HepG2 (cell line): ENCODE results near the gene FAM228A. TPM values are rescaled to one million over a fixed set of nuclear protein-coding genes. Genes with fewer than 3 reads are reported as not detected.

Source experiments
- CEBPG ChIP-seq: IDR thresholded peaks from 2 replicates; pipeline ENCODE4 v1.6.1; 2016
- CREM ChIP-seq, 2 experiments: sonication (generic) in 1 of 2; formaldehyde crosslinking in 1 of 2; IDR thresholded peaks; 2 replicates each; pipeline versions ENCODE4 v1.4.0 to v1.6.1; 2016 to 2020; ENCODE audit warnings: antibody characterized with exemption in 1 of 2, mild to moderate bottlenecking in 1 of 2, missing genetic modification reagents in 1 of 2
- EED ChIP-seq: sonication (generic); formaldehyde crosslinking; IDR thresholded peaks from 2 replicates; pipeline ENCODE4 v1.5.0; 2020; ENCODE audit warnings: mild to moderate bottlenecking, missing genetic modification reagents
- ETV5 ChIP-seq: IDR thresholded peaks from 2 replicates; pipeline ENCODE4 v1.6.1; 2018; ENCODE audit warnings: missing biosample characterization, missing genetic modification reagents, inconsistent platforms, borderline replicate concordance
- FOXP1 ChIP-seq, 2 experiments: fragments of 450-650 bp in 1 of 2; IDR thresholded peaks; 2 replicates each; pipeline ENCODE4 v1.6.1; 2017 to 2018; ENCODE audit warnings: antibody characterized with exemption in 1 of 2
- GATAD2A ChIP-seq: IDR thresholded peaks from 2 replicates; pipeline ENCODE4 v1.6.1; 2016
- HHEX ChIP-seq: IDR thresholded peaks from 2 replicates; pipeline ENCODE4 v1.6.1; 2016; ENCODE audit warnings: control low read depth
- MIER2 ChIP-seq: IDR thresholded peaks from 2 replicates; pipeline ENCODE4 v1.6.1; 2016; ENCODE audit warnings: missing biosample characterization, missing genetic modification reagents
- NFE2L2 ChIP-seq: fragments of 150-350 bp; IDR thresholded peaks from 2 replicates; pipeline ENCODE4 v1.6.1; 2014; ENCODE audit warnings: low read length
- SETDB1 ChIP-seq: sonication (generic); formaldehyde crosslinking; IDR thresholded peaks from 2 replicates; pipeline ENCODE4 v1.5.1; 2020; ENCODE audit warnings: missing genetic modification reagents, mild to moderate bottlenecking, borderline replicate concordance
- ZC3H13 ChIP-seq: sonication (generic); formaldehyde crosslinking; IDR thresholded peaks from 2 replicates; pipeline ENCODE4 v1.8.1; 2023; ENCODE audit warnings: mild to moderate bottlenecking, missing genetic modification reagents, moderate library complexity
- ZC3H4 ChIP-seq: sonication (generic); formaldehyde crosslinking; IDR thresholded peaks from 2 replicates; pipeline ENCODE4 v1.4.0; 2020; ENCODE audit warnings: missing genetic modification reagents, borderline replicate concordance
- ZNF317 ChIP-seq: sonication (generic); formaldehyde crosslinking; IDR thresholded peaks from 2 replicates; pipeline ENCODE4 v1.5.0; 2020; ENCODE audit warnings: mild to moderate bottlenecking, missing genetic modification reagents
- ZNF615 ChIP-seq: sonication (generic); formaldehyde crosslinking; IDR thresholded peaks from 2 replicates; pipeline ENCODE4 v1.5.0; 2020; ENCODE audit warnings: mild to moderate bottlenecking, missing genetic modification reagents, borderline replicate concordance
- ZNF768 ChIP-seq: sonication (generic); formaldehyde crosslinking; IDR thresholded peaks from 2 replicates; pipeline ENCODE4 v1.4.0; 2020; ENCODE audit warnings: missing genetic modification reagents
- ZNF83 ChIP-seq: sonication (generic); formaldehyde crosslinking; IDR thresholded peaks from 2 replicates; pipeline ENCODE4 v1.4.0; 2020; ENCODE audit warnings: missing genetic modification reagents, mild to moderate bottlenecking, borderline replicate concordance
- ZNF879 ChIP-seq: sonication (generic); formaldehyde crosslinking; IDR thresholded peaks from 2 replicates; pipeline ENCODE4 v1.8.1; 2023; ENCODE audit warnings: missing genetic modification reagents
- polyA plus RNA-seq, 8 experiments: library from polyadenylated mRNA; depleted of rRNA in 3 of 8; stranded (reverse) in 7 of 8; unstranded in 1 of 8; fragments of >200 nt; fragmentation: Illumina TruSeq in 4 of 8; extraction: Trizol in 4 of 8; gene quantifications; 2 replicates each; pipeline versions ENCODE4 v1.2.1 to v1.2.3, GENCODE V29; 2011 to 2016; ENCODE audit warnings: low read depth in 4 of 8, missing spikeins in 1 of 8, mixed read lengths in 1 of 8; ENCODE audit not compliant: insufficient read depth in 1 of 8
- total RNA-seq, 5 experiments: library from RNA; depleted of rRNA; stranded (reverse); fragments of >200 nt; fragmentation: Illumina TruSeq; extraction: Trizol; gene quantifications; 2 replicates each; pipeline ENCODE4 v1.2.3, GENCODE V29; 2016; ENCODE audit warnings: low read depth in 1 of 5
- TF ChIP-seq, protein P1 (sequence below): IDR thresholded peaks from 2 replicates; pipeline ENCODE4 v1.6.1; 2012; ENCODE audit warnings: low read depth, low read length, improper control_type of control experiment
- TF ChIP-seq, protein P2 (sequence below): sonication (generic); formaldehyde crosslinking; IDR thresholded peaks from 2 replicates; pipeline ENCODE4 v1.5.1; 2020; ENCODE audit warnings: mild to moderate bottlenecking, missing genetic modification reagents, moderate library complexity
- TF ChIP-seq, protein P3 (sequence below): sonication (generic); formaldehyde crosslinking; IDR thresholded peaks from 2 replicates; pipeline ENCODE4 v1.8.0; 2022; ENCODE audit warnings: low read depth, missing genetic modification reagents
- TF ChIP-seq, protein P4 (sequence below): sonication (generic); formaldehyde crosslinking; IDR thresholded peaks from 2 replicates; pipeline ENCODE4 v1.4.0; 2020; ENCODE audit warnings: missing genetic modification reagents

The FAM228A gene
- total and polyA plus RNA-seq, 2 of the 13 experiments (the other 11 are each of a cell fraction or from before 2014, with no cell fraction given), result not detected

DNA sequence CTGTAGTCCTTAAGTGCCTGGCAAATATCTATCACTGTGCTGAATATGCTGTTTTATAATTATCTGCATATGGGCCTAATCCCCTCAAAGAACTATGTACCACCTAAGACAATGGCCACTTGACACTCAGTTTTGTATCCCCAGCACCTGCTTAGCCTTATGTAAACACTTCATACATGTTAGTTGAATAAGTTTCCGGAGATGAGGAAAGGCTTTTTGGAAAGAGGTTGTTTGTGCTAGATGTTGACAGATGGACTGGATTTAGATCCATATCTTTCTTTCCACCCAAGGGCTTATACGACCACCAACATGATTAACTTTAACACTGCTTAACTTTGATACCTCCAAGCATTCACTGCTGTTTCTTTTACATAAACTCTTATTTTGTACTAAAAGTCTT is 63.3 kb downstream of the FAM228A start (continued):
- TF ChIP-seq, protein P1, sequence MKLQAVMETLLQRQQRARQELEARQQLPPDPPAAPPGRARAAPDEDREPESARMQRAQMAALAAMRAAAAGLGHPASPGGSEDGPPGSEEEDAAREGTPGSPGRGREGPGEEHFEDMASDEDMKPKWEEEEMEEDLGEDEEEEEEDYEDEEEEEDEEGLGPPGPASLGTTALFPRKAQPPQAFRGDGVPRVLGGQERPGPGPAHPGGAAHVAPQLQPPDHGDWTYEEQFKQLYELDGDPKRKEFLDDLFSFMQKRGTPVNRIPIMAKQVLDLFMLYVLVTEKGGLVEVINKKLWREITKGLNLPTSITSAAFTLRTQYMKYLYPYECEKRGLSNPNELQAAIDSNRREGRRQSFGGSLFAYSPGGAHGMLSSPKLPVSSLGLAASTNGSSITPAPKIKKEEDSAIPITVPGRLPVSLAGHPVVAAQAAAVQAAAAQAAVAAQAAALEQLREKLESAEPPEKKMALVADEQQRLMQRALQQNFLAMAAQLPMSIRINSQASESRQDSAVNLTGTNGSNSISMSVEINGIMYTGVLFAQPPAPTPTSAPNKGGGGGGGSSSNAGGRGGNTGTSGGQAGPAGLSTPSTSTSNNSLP, result no peak
- TF ChIP-seq ZNF83 (CRISPR knock-in tag) (no peak), HHEX (CRISPR knock-in tag) (peak; percentile 77), CREM (IDR thresholded peaks at IDR 0.05) (0 out of 2 replicates have a peak, but pooled peaks have one; percentile 22), CREM (CRISPR knock-in tag; IDR thresholded peaks at IDR 0.05) (no peak), NFE2L2 (no peak), ZNF879 (CRISPR knock-in tag) (no peak), FOXP1 (IDR thresholded peaks at IDR 0.05) (no peak), FOXP1 (CRISPR knock-in tag; IDR thresholded peaks at IDR 0.05) (peak; percentile 52; the same call in 1 of the 2 replicates), ZNF615 (no peak), CEBPG (0 out of 2 replicates have a peak, but pooled peaks have one; percentile 8), ZC3H4 (CRISPR knock-in tag) (no peak), GATAD2A (CRISPR knock-in tag) (peak; percentile 68), ZNF768 (no peak), EED (CRISPR knock-in tag) (no peak), ZNF317 (CRISPR knock-in tag) (no peak), SETDB1 (CRISPR knock-in tag) (no peak), ETV5 (CRISPR knock-in tag) (peak; percentile 76), MIER2 (no peak), ZC3H13 (CRISPR knock-in tag) (no peak)
- TF ChIP-seq, protein P2, sequence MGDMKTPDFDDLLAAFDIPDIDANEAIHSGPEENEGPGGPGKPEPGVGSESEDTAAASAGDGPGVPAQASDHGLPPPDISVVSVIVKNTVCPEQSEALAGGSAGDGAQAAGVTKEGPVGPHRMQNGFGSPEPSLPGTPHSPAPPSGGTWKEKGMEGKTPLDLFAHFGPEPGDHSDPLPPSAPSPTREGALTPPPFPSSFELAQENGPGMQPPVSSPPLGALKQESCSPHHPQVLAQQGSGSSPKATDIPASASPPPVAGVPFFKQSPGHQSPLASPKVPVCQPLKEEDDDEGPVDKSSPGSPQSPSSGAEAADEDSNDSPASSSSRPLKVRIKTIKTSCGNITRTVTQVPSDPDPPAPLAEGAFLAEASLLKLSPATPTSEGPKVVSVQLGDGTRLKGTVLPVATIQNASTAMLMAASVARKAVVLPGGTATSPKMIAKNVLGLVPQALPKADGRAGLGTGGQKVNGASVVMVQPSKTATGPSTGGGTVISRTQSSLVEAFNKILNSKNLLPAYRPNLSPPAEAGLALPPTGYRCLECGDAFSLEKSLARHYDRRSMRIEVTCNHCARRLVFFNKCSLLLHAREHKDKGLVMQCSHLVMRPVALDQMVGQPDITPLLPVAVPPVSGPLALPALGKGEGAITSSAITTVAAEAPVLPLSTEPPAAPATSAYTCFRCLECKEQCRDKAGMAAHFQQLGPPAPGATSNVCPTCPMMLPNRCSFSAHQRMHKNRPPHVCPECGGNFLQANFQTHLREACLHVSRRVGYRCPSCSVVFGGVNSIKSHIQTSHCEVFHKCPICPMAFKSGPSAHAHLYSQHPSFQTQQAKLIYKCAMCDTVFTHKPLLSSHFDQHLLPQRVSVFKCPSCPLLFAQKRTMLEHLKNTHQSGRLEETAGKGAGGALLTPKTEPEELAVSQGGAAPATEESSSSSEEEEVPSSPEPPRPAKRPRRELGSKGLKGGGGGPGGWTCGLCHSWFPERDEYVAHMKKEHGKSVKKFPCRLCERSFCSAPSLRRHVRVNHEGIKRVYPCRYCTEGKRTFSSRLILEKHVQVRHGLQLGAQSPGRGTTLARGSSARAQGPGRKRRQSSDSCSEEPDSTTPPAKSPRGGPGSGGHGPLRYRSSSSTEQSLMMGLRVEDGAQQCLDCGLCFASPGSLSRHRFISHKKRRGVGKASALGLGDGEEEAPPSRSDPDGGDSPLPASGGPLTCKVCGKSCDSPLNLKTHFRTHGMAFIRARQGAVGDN (CRISPR knock-in tag), result no peak
- TF ChIP-seq, protein P3, sequence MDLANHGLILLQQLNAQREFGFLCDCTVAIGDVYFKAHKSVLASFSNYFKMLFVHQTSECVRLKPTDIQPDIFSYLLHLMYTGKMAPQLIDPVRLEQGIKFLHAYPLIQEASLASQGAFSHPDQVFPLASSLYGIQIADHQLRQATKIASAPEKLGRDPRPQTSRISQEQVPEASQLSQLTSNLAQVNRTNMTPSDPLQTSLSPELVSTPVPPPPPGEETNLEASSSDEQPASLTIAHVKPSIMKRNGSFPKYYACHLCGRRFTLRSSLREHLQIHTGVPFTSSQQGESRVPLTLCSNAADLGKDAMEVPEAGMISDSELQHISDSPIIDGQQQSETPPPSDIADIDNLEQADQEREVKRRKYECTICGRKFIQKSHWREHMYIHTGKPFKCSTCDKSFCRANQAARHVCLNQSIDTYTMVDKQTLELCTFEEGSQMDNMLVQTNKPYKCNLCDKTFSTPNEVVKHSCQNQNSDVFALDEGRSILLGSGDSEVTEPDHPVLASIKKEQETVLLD (CRISPR knock-in tag), result no peak
- TF ChIP-seq, protein P4, sequence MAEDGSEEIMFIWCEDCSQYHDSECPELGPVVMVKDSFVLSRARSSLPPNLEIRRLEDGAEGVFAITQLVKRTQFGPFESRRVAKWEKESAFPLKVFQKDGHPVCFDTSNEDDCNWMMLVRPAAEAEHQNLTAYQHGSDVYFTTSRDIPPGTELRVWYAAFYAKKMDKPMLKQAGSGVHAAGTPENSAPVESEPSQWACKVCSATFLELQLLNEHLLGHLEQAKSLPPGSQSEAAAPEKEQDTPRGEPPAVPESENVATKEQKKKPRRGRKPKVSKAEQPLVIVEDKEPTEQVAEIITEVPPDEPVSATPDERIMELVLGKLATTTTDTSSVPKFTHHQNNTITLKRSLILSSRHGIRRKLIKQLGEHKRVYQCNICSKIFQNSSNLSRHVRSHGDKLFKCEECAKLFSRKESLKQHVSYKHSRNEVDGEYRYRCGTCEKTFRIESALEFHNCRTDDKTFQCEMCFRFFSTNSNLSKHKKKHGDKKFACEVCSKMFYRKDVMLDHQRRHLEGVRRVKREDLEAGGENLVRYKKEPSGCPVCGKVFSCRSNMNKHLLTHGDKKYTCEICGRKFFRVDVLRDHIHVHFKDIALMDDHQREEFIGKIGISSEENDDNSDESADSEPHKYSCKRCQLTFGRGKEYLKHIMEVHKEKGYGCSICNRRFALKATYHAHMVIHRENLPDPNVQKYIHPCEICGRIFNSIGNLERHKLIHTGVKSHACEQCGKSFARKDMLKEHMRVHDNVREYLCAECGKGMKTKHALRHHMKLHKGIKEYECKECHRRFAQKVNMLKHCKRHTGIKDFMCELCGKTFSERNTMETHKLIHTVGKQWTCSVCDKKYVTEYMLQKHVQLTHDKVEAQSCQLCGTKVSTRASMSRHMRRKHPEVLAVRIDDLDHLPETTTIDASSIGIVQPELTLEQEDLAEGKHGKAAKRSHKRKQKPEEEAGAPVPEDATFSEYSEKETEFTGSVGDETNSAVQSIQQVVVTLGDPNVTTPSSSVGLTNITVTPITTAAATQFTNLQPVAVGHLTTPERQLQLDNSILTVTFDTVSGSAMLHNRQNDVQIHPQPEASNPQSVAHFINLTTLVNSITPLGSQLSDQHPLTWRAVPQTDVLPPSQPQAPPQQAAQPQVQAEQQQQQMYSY (CRISPR knock-in tag), result peak; percentile 91
